ENCODE measurements around the gene SLC6A12. TPM values are rescaled to one million over a fixed set of nuclear protein-coding genes. Genes with fewer than 3 reads are reported as not detected.
A peak's percentile ranks its signal among the peaks of the same experiment; 100 is the strongest.

SLC6A12 gene
- total RNA-seq, 2 donors from 2014 or later = 0.33 to 6.7 TPM

DNA sequence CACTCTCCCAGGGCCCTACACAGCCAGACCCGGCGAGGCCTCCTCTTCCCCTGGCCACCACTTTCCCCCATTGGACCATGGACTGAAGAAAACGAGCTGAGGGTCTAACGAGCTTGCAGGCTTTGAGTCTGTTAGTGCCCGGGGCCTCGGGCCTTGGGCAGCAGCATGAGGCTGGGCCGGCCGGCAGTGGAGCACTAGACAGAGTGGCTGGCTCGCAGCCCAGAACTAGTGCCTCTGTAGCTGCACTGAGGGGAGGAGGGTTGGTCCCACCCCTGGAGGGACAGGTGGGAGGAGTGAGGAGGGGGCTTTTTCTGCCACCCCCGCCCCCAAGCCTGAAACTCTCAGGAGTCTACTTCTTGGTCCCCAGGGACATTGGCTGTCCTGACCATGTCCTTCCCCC, 38.7 kb downstream of the SLC6A12 start:
- TF ChIP-seq POLR2A (IDR thresholded peaks at IDR 0.05) = no peak
- TF ChIP-seq CTCF (IDR thresholded peaks at IDR 0.05) = no peak
- Histone ChIP-seq H3K27me3 (no peaks in the 10 kb centered on the region), H3K4me3 (no peak overlapping the region), H3K27ac (no peak overlapping the region), H3K36me3 (replicated peaks in 1 of 2; ENCODE audit: insufficient read depth in 1 of 2, low read depth in 2 of 2) (no peaks in the 10 kb centered on the region), H3K4me1 (no peaks in the 10 kb centered on the region), H3K9me3 (no peaks in the 10 kb centered on the region)
- DNase-seq = peak in 1 of 4 donors; percentile 36
- WGBS, 2 donors = 15 to 47% methylated on average over 10 of the region's 10 CpGs
- intact Hi-C loops (cut with DNase I) = no loop called here
- no peak for ATAC-seq

- H3K36me3 ChIP-seq (replicated peaks in 1 of 2; ENCODE audit: insufficient read depth in 1 of 2, low read depth in 2 of 2) = no peaks in the 10 kb centered on the region
- DNase-seq (no peak), ATAC-seq (no peak)
- WGBS, 2 donors = 31 to 49% methylated on average over 3 to 23 of the region's 23 CpGs
- no peak for TF ChIP-seq CTCF (IDR thresholded peaks at IDR 0.05)
- H3K27me3 ChIP-seq = no peaks in the 10 kb centered on the region
- no peaks in the 10 kb centered on the region for H3K4me1 ChIP-seq
- no peak overlapping the region for H3K27ac ChIP-seq
- H3K9me3 ChIP-seq = no peaks in the 10 kb centered on the region
- no peak overlapping the region for H3K4me3 ChIP-seq
- intact Hi-C loops (cut with DNase I) = no loop called here
Measured at GRCh38 chr12:174596-174995, 39.4 kb downstream of the SLC6A12 start.

DNA sequence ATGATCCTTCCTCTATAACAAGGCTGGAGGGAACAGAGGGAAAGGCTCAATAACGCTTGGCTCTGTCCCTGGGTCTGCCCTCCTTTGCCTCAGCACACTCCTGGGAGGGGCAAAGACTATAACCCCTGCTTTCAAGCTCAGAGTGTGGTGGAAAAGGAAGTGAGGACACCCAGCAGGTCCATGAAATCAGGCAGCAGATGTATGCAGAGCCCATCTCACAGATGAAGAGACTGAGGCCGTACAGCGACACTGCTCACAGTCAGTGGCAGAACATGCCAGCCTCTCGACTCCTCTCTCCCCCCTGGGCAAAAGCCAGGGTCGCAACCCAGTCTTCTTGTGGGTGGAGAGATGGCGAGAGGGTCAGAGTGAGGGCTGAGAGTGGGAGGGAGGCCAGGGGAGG, 39.8 kb downstream of the SLC6A12 start:
- intact Hi-C loops (cut with DNase I) = no loop called here
- DNase-seq = no peak
- Histone ChIP-seq H3K36me3 (replicated peaks in 1 of 2; ENCODE audit: insufficient read depth in 1 of 2, low read depth in 2 of 2) (no peaks in the 10 kb centered on the region), H3K27me3 (no peaks in the 10 kb centered on the region), H3K27ac (no peak overlapping the region), H3K9me3 (no peaks in the 10 kb centered on the region), H3K4me1 (no peaks in the 10 kb centered on the region), H3K4me3 (no peak overlapping the region)
- no peak for TF ChIP-seq POLR2A (IDR thresholded peaks at IDR 0.05)
- TF ChIP-seq CTCF (IDR thresholded peaks at IDR 0.05) = no peak
- WGBS, 2 donors = 70 to 75% methylated on average over 6 of the region's 6 CpGs
- no peak for ATAC-seq

DNA sequence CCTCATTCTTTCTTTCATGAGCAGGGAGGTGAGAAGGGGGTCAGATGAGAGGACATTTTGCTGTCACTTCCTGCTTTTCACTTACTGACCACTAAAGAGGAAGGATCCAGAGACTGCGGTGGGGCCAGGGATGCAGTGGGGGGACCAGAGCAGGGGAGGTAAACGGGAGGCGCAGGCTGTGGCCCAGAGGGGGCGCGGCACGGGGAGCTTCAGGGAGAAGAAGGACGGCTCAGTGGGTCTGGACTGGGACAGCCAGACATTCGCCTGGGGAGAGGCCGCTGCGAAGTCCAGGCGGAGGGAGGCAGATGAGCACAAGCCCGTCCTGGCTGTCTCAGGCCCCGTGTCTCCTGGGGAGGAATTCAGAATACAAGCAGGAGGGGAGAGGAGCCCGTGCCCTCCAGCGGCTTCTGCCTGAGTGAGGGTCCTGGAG, 41.2 kb downstream of the SLC6A12 start:
- no peak for DNase-seq
- H3K27me3 ChIP-seq = no peaks in the 10 kb centered on the region
- WGBS, 2 donors = 79% methylated on average over 9 to 15 of the region's 15 CpGs

More for the DNA sequence above, 41.2 kb downstream of the SLC6A12 start:
- H3K9me3 ChIP-seq = no peaks in the 10 kb centered on the region
- TF ChIP-seq CTCF (IDR thresholded peaks at IDR 0.05) = no peak
- TF ChIP-seq POLR2A (IDR thresholded peaks at IDR 0.05) = no peak
- no peak overlapping the region for H3K4me3 ChIP-seq
- H3K27ac ChIP-seq = no peak overlapping the region
- intact Hi-C loops (cut with DNase I) = no loop called here
- H3K4me1 ChIP-seq = no peaks in the 10 kb centered on the region
- ATAC-seq = no peak
- H3K36me3 ChIP-seq (replicated peaks in 1 of 2; ENCODE audit: insufficient read depth in 1 of 2, low read depth in 2 of 2) = no peaks in the 10 kb centered on the region

Data from body of pancreas (tissue), 4 donors.